Heart right ventricle (tissue), 16 donors: ENCODE measurements around the gene TCTA. TPM values are rescaled to one million over a fixed set of nuclear protein-coding genes. Genes with fewer than 3 reads are reported as not detected.
A peak's percentile ranks its signal among the peaks of the same experiment; 100 is the strongest.

Source experiments
- ATAC-seq, 8 donors: fragments of 200-7000 bp; cut with Tn5 transposase; one replicate each; pipeline ENCODE4 v1.9.1; 2020; ENCODE audit warnings: mild to moderate bottlenecking in 8 of 8, moderate library complexity in 8 of 8, moderate number of reproducible peaks in 1 of 8
- DNase-seq, 2 donors: peaks; one replicate each; pipeline ENCODE4 v3.0.0-alpha.2; 2020
- H3K27ac ChIP-seq, 10 donors: fragments of 200-600 bp; sonication (generic) in 2 of 10; one replicate each; pipeline versions ENCODE4 v1.5.0 to v1.8.0; 2020 to 2022; ENCODE audit warnings: mild to moderate bottlenecking in 3 of 10
- H3K27me3 ChIP-seq, 7 donors: fragments of 200-600 bp; one replicate each; pipeline ENCODE4 v1.8.0; 2021 to 2022; ENCODE audit warnings: mild to moderate bottlenecking in 2 of 7
- H3K36me3 ChIP-seq, 9 donors: fragments of 200-600 bp; sonication (generic) in 1 of 9; one replicate each; pipeline versions ENCODE4 v1.5.0 to v1.8.0; 2020 to 2022; ENCODE audit warnings: mild to moderate bottlenecking in 2 of 9
- H3K4me1 ChIP-seq, 9 donors: fragments of 200-600 bp; sonication (generic) in 1 of 9; one replicate each; pipeline versions ENCODE4 v1.5.0 to v1.8.0; 2020 to 2022; ENCODE audit warnings: mild to moderate bottlenecking in 4 of 9
- H3K4me3 ChIP-seq, 10 donors: fragments of 200-600 bp; sonication (generic) in 2 of 10; one replicate each; pipeline versions ENCODE4 v1.5.0 to v1.8.0; 2020 to 2022; ENCODE audit warnings: mild to moderate bottlenecking in 7 of 10, moderate library complexity in 2 of 10
- H3K9me3 ChIP-seq, 11 donors: fragments of 200-600 bp in 10 of 11; sonication (generic) in 2 of 11; one replicate each; pipeline versions ENCODE4 v1.5.0 to v1.8.0; 2013 to 2022; ENCODE audit warnings: mild to moderate bottlenecking in 2 of 11, control low read depth in 1 of 11, moderate library complexity in 1 of 11
- WGBS, 2 donors: extraction: QIAGEN DNeasy Blood & Tissue Kit; methylation state at CpG; one replicate each; pipeline ENCODE4 v1.1.7; 2013; ENCODE audit warnings: inconsistent platforms in 1 of 2; 5-methylcytosine and 5-hydroxymethylcytosine counted together
- intact Hi-C, 10 donors: fragments of 100-400 bp; cut with DNase I; formaldehyde crosslinking; loops; one replicate each; pipeline versions ENCODE4 v1.11.1 to v1.14.2; 2022
- polyA plus RNA-seq, 2 donors: library from polyadenylated mRNA; stranded (reverse); fragments of 200-250 nt; gene quantifications; one replicate each; pipeline ENCODE4 v1.2.3, GENCODE V29; 2013
- total RNA-seq, 10 donors: library from RNA; stranded (reverse); fragmentation: NEBNext Ultra II Directional in 3 of 10; extraction: Animal tissue kit (Norgen Biotek cat#: 25700) in 3 of 10; gene quantifications; one replicate each; pipeline versions ENCODE4 v1.2.1 to v1.2.4, GENCODE V29; 2021 to 2023
- TF ChIP-seq, protein P1 (sequence below), 9 donors: fragments of 200-600 bp; sonication (generic) in 2 of 9; IDR thresholded peaks; one replicate each; pipeline versions ENCODE4 v1.5.0 to v1.8.0; 2021 to 2022; ENCODE audit warnings: antibody characterized with exemption in 9 of 9, mild to moderate bottlenecking in 5 of 9, moderate library complexity in 1 of 9
- donor health status: Arrhythmogenic right ventricular cardiomyopathy.
- donor health status: ischemic (EF 13 %, LVEDD 7.1; RV severe dilation, severe dysfunction).
- donor health status: healthy with polysubstance abuse.
- donor health status: DM: no; HTN: yes; CAD: no.
- donor health status: DM: no; HTN: no; CAD: no.
- donor health status: ischemic (EF 25% LVEDD 6.9; RV normal size, moderate dysfunction).
- donor health status: ischemic (EF 25% LVEDD 5.7; RV mildly dilated, moderate dysfunction).
- donor health status: healthy.
- donor health status: DM: yes; HTN: yes; CAD: no.
- donor health status: Ischemic cardiomyopathy.
- donor health status: ischemic (EF 35%, LVEDD 5.7; RV mildly dilated, moderate dysfunction).
- donor health status: nonischemic (EF 11% LVEDD 7.7; RV severe dilation, severe dysfunction).
- donor health status: DM: yes; HTN: yes; CAD: no.
- donor health status: PGD.
- donor health status: ischemic (EF 29% LVEDD 5.4; RV normal size, mild dysfunction).
- donor health status: nonischemic (EF 23%, LVEDD 6.1; RV moderate dilation, normal function).

The TCTA gene
- total and polyA plus RNA-seq, 12 donors, result 13.9 to 22.6 (median 17.6) TPM

GRCh38 chr3:49406571-49407565 is 5.4 kb upstream of the TCTA start:
- 57 to 64% methylated on average over 17 of the region's 17 CpGs for WGBS, 2 donors
- no peak for DNase-seq
- H3K27me3 ChIP-seq, result no peaks in the 10 kb centered on the region
- no peak overlapping the region for H3K4me3 ChIP-seq
- TF ChIP-seq, protein P1, sequence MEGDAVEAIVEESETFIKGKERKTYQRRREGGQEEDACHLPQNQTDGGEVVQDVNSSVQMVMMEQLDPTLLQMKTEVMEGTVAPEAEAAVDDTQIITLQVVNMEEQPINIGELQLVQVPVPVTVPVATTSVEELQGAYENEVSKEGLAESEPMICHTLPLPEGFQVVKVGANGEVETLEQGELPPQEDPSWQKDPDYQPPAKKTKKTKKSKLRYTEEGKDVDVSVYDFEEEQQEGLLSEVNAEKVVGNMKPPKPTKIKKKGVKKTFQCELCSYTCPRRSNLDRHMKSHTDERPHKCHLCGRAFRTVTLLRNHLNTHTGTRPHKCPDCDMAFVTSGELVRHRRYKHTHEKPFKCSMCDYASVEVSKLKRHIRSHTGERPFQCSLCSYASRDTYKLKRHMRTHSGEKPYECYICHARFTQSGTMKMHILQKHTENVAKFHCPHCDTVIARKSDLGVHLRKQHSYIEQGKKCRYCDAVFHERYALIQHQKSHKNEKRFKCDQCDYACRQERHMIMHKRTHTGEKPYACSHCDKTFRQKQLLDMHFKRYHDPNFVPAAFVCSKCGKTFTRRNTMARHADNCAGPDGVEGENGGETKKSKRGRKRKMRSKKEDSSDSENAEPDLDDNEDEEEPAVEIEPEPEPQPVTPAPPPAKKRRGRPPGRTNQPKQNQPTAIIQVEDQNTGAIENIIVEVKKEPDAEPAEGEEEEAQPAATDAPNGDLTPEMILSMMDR (IDR thresholded peaks at IDR 0.05), result no peak
- peaks cover 0 to 26% (median 0%) of the 10 kb centered on the region in 9 donors for H3K36me3 ChIP-seq
- intact Hi-C loops, result loop anchor here in 1 of 10 donors (5.0 kb wide), 1 partner anchor 50 kb away; the partner anchor contains the start of gene GPX1
- peaks cover 4 to 82% (median 60%) of the 10 kb centered on the region in 9 donors for H3K4me1 ChIP-seq
- ATAC-seq, result no peak
- peak overlapping the region in 8 of 10 donors; percentile 1 to 48 (median 32) for H3K27ac ChIP-seq
- no peaks in the 10 kb centered on the region for H3K9me3 ChIP-seq

- ATAC-seq, result no peak
- Histone ChIP-seq H3K27me3 (no peaks in the 10 kb centered on the region), H3K4me1 (peaks cover 14 to 78% (median 68%) of the 10 kb centered on the region in 9 donors), H3K27ac (peak overlapping the region in 8 of 10 donors; percentile 14 to 99 (median 98)), H3K9me3 (no peaks in the 10 kb centered on the region), H3K4me3 (peak overlapping the region; percentile 48 to 99 (median 91)), H3K36me3 (peaks cover 0 to 20% (median 5%) of the 10 kb centered on the region in 9 donors)
- intact Hi-C loops, result loop anchor here in 8 of 10 donors (2.0 to 5.0 kb wide), 4 partner anchors 51 to 69 kb away; partner anchors contain the start of genes GPX1 (in 5 of the 8) and USP4 (in 4 of the 8)
- no peak for DNase-seq
- TF ChIP-seq, protein P1 (IDR thresholded peaks at IDR 0.05), result no peak
- 32 to 36% methylated on average over 4 of the region's 4 CpGs for WGBS, 2 donors
Measured at GRCh38 chr3:49410066-49410845, 2.0 kb upstream of the TCTA start.

- Histone ChIP-seq H3K36me3 (peaks cover 0 to 23% (median 9%) of the 10 kb centered on the region in 9 donors), H3K4me1 (peaks cover 14 to 78% (median 68%) of the 10 kb centered on the region in 9 donors), H3K27ac (peak overlapping the region; percentile 95 to 99 (median 98)), H3K4me3 (peak overlapping the region; percentile 48 to 99 (median 91)), H3K9me3 (no peaks in the 10 kb centered on the region), H3K27me3 (no peaks in the 10 kb centered on the region)
- ATAC-seq, result no peak
- DNase-seq, result no peak
- TF ChIP-seq, protein P1 (IDR thresholded peaks at IDR 0.05), result no peak
- intact Hi-C loops, result loop anchor here in 8 of 10 donors (2.0 to 5.0 kb wide), 4 partner anchors 52 to 70 kb away; partner anchors contain the start of genes GPX1 (in 5 of the 8) and USP4 (in 4 of the 8)
- 1% methylated on average over 33 of the region's 33 CpGs for WGBS, 2 donors
Measured at GRCh38 chr3:49410846-49411534, 1.2 kb upstream of the TCTA start.
